ENCODE measurements around the gene ZNF407. TPM values are rescaled to one million over a fixed set of nuclear protein-coding genes. Genes with fewer than 3 reads are reported as not detected.

ZNF407 gene
- total RNA-seq, 1 donor from 2014 or later: 24.9 TPM

DNA sequence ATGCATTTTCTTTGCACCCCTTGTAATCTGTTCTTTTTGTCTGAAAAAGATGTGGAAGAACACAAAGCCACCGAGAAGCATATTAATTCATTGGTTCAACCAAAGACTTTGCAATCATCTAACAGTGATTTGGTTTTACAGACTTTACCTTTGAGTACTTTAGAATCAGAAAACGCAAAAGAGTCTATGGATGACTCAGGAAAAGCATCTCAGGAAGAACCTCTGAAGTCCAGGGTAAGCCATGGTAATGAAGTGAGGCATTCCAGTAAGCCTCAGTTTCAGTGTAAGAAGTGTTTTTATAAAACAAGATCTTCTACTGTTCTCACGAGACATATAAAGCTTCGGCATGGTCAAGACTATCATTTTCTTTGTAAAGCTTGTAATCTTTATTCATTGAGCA lies 35.2 kb downstream of the ZNF407 start:
- H3K27ac Mint-ChIP-seq: no peak overlapping the region
- no peak overlapping the region for H3K4me3 Mint-ChIP-seq
- H3K9me3 Mint-ChIP-seq: no peaks in the 10 kb centered on the region
- TF ChIP-seq, protein P1, sequence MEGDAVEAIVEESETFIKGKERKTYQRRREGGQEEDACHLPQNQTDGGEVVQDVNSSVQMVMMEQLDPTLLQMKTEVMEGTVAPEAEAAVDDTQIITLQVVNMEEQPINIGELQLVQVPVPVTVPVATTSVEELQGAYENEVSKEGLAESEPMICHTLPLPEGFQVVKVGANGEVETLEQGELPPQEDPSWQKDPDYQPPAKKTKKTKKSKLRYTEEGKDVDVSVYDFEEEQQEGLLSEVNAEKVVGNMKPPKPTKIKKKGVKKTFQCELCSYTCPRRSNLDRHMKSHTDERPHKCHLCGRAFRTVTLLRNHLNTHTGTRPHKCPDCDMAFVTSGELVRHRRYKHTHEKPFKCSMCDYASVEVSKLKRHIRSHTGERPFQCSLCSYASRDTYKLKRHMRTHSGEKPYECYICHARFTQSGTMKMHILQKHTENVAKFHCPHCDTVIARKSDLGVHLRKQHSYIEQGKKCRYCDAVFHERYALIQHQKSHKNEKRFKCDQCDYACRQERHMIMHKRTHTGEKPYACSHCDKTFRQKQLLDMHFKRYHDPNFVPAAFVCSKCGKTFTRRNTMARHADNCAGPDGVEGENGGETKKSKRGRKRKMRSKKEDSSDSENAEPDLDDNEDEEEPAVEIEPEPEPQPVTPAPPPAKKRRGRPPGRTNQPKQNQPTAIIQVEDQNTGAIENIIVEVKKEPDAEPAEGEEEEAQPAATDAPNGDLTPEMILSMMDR (IDR thresholded peaks at IDR 0.05; ENCODE audit: unreplicated experiment): no peak
- DNase-seq (ENCODE audit: low spot score in 2 of 2, unreplicated experiment in 2 of 2): no peak
- peaks cover 24% of the 10 kb centered on the region for H3K36me3 Mint-ChIP-seq
- peaks cover 32% of the 10 kb centered on the region for H3K4me1 Mint-ChIP-seq
- no peaks in the 10 kb centered on the region for H3K27me3 Mint-ChIP-seq (ENCODE audit: low read depth)

DNA sequence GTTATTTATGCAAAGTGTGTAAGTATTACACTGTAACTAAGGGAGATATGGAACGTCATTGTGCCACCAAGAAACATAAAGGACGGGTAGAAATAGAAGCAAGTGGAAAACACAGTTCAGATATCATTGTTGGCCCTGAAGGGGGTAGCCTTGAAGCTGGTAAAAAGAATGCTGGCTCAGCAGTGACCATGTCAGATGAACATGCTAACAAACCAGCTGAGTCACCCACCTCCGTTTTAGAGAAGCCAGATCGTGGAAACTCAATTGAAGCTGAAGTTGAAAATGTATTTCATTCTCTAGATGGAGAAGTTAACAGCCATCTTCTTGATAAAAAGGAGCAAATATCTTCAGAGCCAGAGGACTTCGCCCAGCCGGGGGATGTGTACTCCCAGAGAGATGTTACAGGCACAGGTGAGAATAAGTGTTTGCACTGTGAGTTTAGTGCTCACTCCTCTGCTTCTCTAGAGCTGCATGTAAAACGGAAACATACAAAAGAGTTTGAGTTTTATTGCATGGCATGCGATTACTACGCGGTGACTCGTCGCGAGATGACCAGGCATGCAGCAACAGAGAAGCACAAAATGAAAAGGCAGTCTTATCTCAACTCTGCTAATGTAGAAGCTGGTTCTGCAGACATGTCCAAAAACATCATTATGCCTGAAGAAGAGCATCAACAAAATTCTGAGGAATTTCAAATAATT lies 36.1 kb downstream of the ZNF407 start:
- DNase-seq (ENCODE audit: low spot score in 2 of 2, unreplicated experiment in 2 of 2): no peak
- Mint-ChIP-seq H3K36me3 (peaks cover 24% of the 10 kb centered on the region), H3K27me3 (ENCODE audit: low read depth) (no peaks in the 10 kb centered on the region), H3K4me1 (peaks cover 31% of the 10 kb centered on the region), H3K4me3 (no peak overlapping the region), H3K9me3 (no peaks in the 10 kb centered on the region), H3K27ac (no peak overlapping the region)
- TF ChIP-seq, protein P1 (IDR thresholded peaks at IDR 0.05; ENCODE audit: unreplicated experiment): no peak

DNA sequence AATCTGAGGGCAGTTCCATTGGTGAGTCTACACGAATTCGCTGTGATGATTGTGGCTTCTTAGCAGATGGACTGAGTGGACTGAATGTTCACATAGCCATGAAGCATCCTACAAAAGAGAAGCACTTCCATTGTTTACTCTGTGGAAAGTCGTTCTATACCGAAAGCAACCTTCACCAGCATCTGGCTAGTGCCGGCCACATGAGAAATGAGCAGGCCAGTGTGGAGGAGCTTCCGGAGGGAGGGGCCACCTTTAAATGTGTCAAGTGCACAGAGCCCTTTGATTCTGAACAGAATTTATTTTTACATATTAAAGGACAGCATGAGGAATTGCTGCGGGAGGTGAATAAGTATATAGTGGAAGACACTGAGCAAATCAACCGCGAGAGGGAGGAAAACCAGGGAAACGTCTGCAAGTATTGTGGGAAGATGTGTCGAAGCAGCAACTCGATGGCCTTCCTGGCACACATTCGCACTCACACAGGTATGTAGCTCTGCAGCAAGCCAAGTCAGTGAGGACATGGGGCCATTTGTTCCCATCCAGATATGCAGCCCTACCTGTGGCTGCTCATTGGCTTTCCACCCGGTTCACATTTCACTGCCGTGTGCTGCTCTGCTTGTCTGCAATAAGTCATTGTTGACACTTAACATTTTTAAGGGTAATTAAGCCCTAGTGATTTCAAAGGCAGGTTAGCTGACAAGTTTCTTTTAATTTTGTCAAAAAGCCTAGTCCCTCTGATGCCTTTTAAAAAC lies 37.7 kb downstream of the ZNF407 start:
- Mint-ChIP-seq H3K9me3 (no peaks in the 10 kb centered on the region), H3K27ac (peak overlapping the region; percentile 58), H3K36me3 (peaks cover 24% of the 10 kb centered on the region), H3K27me3 (ENCODE audit: low read depth) (no peaks in the 10 kb centered on the region), H3K4me3 (no peak overlapping the region), H3K4me1 (peaks cover 28% of the 10 kb centered on the region)
- TF ChIP-seq, protein P1 (IDR thresholded peaks at IDR 0.05; ENCODE audit: unreplicated experiment): no peak
- DNase-seq (ENCODE audit: low spot score in 2 of 2, unreplicated experiment in 2 of 2): no peak

DNA sequence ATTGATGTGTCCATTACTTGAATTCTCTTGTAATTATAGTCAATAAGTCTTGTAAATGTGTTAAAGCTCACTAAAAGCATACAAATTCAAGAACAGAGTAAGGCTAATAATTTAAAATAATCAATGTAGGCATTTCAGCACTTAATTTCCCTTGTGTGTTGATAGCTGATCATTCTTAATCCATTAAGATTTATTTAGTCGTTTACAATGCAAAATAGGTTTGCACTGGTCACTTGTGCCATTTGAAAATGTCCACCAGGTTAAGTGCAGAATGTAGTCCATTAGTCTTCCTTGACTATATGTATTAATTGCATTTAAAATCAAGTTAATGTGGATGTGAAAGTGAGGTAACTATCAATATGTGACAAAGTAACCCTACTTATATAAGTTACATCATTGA lies 39.4 kb downstream of the ZNF407 start:
- no peaks in the 10 kb centered on the region for H3K9me3 Mint-ChIP-seq

DNA sequence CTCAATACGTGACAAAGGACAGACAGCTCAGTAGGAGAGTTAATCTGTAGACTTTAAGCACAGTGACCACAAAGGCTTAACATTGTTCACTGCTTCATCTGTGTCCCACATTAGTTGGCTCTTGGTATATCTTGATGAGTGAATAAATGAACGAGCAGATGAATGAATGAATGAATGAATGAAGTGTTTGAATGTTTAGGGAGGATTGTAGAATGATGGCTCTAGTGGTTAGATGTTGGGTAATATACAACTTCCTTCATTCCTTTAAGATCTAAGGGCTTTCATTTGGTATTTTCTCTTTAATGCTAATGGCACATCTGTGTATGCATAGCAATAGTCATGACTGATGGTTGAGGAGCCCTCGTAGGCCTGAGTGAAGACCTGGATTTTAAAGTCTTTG lies 40.5 kb downstream of the ZNF407 start:
- DNase-seq (ENCODE audit: low spot score in 2 of 2, unreplicated experiment in 2 of 2): no peak
- Mint-ChIP-seq H3K27ac (no peak overlapping the region), H3K36me3 (peaks cover 7% of the 10 kb centered on the region)

More for the DNA sequence above, 39.4 kb downstream of the ZNF407 start:
- DNase-seq (ENCODE audit: low spot score in 2 of 2, unreplicated experiment in 2 of 2): no peak
- peaks cover 22% of the 10 kb centered on the region for H3K4me1 Mint-ChIP-seq
- TF ChIP-seq, protein P1 (IDR thresholded peaks at IDR 0.05; ENCODE audit: unreplicated experiment): no peak
- no peaks in the 10 kb centered on the region for H3K27me3 Mint-ChIP-seq (ENCODE audit: low read depth)
- no peak overlapping the region for H3K27ac Mint-ChIP-seq
- peaks cover 19% of the 10 kb centered on the region for H3K36me3 Mint-ChIP-seq
- no peak overlapping the region for H3K4me3 Mint-ChIP-seq

More for the DNA sequence above, 40.5 kb downstream of the ZNF407 start:
- TF ChIP-seq, protein P1 (IDR thresholded peaks at IDR 0.05; ENCODE audit: unreplicated experiment): no peak
- Mint-ChIP-seq H3K4me3 (no peak overlapping the region), H3K9me3 (no peaks in the 10 kb centered on the region), H3K4me1 (peaks cover 22% of the 10 kb centered on the region), H3K27me3 (ENCODE audit: low read depth) (no peaks in the 10 kb centered on the region)

Data from mesothelial cell of epicardium (in vitro differentiated cells).